Retina (tissue), 1 donor: ENCODE measurements around the gene GRIN2A.
A peak's percentile ranks its signal among the peaks of the same experiment; 100 is the strongest.

Experiments used
- DNase-seq: peaks from one replicate; pipeline ENCODE4 v3.0.0-alpha.2; 2016

GRIN2A gene

DNA sequence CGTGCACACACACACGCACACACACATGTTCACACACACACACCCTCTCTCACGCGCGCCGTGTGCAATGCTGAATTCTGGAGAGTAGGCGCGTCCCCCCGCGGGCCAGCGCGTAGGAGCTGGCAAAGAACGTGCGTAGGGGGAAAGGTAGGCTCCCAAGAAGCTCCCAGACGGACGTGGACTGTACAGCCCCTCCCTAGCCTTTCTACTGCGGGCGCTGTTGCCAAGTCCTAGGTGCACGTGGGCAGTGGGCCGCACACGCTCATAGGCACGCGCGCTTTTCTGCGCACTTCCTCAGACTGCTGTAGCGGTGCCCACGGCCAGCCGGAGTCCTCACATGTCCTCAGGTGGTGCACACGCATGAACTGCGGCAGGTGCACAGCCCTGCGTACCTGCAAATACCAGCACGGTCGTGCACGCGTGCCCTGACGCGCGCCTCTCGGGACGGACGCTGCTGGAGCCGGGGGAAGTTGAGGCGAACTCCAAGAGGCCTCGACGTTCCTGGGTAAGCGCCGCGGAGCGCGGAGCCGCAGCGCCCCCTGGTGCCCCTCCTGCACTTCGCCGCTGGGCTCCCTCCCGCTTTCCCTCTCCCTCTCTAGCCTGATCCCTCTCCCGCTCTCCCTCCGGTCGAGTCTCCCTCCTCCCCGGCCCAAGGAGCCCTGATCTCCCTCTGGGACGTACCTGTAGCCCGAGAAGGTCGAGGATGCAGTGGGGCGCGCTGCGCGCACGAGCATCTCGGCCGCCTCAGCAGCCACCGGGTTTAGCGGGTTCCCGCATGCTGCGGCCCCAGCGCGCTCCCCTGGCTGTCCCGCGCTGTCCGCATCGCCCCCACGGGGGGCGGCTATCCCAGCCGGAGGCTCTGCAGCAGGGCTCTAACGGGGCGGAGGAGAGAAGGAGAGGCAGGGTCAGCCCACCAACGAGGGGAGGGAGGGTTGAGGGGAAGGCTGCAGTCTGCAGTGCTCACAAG is 749 bp downstream of the GRIN2A start:
- peak; percentile 97 for DNase-seq

DNA sequence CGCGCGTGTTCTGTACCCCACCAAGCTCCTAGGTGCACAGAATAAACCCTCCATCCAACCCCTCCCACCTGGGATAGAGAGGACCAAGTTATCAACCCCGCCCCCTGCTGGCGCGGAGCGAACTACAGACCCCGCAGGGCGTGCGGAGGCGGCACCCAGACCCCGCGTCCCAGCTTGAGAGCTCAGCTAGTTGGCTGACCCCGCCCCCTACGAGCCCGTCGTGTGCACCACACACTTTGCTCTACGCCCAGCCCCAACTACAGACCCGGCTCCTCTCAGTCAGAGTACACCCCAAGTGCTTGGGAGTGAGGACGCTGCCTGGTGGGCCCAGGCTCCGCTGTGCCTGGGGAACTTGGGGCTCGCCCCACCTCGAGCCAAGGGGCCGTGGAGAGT is 1.5 kb downstream of the GRIN2A start:
- DNase-seq: peak; percentile 76

DNA sequence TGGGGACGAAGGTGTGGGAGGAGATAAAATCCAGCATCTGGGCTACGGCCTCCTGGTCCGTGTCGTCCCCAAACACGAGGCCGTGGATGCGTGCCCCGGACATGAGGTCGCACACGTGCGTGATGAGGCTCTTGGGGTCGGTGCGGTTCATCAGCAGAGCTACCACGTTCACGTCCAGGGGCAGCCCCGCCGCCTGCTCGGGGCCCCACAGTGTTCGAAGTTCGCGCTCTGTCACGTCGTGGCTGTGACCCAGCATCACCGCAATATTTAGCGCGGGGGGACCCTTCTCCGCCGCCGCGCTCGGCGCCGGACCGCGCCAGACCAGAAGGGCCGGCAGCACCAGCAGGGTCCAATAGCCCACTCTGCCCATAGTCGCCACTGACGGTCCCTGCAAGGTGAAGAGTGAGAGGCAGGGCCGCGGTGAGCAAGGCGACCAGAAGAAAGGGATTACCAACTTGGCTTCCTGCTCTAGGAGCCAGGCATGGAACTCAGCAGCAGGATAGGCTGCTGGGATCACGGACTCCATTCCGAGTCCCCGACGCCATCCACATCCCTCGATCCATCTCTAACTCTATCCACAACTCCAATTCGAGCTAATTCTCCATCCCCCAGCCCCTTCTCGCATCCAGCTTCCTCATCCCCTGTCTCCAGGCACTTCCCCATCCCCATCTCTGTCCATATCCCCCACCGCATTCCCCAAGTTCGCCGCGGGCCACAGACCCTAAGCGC is 2.0 kb downstream of the GRIN2A start:
- peak; percentile 18 for DNase-seq

DNA sequence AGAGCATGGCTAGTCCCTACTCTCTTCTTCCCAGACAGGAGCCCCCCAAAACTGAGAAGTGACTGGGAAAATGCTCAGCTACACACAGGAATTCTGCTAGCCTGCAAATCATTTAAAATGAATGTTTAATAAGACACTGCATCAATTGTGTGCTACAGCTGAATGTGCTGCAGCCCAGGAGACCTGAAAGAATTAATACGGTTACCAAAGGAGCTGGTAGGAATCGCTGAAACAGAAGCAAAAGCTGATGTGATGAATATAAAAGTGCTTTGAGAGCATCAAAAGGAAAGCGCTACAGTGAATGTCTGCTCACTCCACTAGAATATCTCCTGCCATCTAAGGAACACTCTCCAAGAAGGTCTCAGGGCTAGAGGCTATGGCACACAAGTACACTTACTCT is 3.7 kb downstream of the GRIN2A start:
- DNase-seq: no peak

DNA sequence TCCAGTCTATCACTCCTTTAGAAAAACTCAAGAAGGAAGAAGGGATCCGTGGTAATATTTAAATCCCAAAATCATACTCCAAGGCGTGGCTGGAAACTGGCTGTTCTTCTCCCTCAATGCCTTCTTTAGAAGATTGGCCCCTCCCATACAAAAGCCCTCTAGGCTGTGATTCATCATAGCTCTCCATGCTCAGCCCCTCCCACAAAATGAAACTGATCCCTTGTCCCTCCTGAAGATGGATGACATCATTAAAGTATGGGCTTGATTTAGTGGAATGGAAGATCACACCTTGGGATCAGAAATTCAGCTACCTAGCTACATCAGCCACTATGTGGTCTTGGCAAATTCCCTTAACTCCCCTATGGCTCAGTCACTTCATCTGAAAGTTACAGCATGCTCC is 4.1 kb downstream of the GRIN2A start:
- DNase-seq: no peak

DNA sequence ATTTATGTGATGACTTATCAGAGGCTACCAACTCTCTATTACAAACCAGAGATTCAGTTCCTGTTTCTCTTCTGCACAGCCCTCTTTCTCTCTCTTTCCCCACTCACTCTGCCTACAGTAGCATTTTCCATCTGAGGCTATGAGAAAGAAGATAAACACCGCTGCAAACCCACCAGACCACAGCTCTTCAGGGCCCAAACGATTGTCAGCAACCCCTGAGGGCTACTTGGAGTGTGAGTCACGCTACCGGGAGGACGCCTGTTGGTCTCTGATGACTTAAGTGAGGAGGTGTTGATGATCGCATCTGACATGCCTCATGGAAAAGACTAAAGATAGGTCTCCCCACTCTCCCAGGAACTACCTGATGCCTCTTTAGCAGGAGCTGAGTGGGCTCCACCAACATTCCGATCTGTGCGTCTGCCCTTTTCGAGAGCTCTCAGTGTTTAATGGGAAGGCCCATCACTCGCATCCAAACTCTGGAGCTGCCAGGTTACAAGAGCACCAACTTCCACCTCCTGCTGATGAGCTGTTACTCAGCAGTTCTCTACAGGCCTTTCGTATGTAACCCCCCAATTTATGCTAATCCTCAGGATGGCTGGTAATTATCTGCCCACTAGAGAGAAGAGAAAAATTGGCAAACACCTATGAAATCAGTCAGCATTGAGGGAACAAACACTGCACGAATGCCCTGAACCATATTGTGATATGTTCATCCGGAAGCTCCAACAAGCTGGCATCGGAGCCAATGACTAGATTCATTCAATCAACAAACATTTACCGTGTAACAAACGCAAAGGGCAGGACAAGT is 9.2 kb downstream of the GRIN2A start:
- no peak for DNase-seq

DNA sequence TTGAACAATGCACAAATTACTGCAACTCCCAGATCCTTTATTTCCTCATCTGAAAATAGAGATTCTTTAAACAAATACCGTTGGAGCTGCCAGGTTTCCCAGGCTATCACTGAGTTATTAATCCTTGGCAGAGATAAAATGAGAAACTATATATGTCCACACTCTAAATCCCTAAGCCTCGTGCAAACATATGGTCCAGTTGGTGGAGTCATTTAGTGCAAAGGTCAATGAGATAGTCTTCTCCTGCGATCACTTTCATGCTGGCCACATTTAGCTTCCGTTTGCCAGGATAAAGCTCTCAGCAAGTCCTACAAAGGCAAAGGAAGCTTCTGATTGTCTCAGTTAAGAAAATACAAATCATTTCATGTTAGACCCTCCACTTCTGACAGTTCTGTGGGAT is 11.0 kb downstream of the GRIN2A start:
- DNase-seq: no peak

DNA sequence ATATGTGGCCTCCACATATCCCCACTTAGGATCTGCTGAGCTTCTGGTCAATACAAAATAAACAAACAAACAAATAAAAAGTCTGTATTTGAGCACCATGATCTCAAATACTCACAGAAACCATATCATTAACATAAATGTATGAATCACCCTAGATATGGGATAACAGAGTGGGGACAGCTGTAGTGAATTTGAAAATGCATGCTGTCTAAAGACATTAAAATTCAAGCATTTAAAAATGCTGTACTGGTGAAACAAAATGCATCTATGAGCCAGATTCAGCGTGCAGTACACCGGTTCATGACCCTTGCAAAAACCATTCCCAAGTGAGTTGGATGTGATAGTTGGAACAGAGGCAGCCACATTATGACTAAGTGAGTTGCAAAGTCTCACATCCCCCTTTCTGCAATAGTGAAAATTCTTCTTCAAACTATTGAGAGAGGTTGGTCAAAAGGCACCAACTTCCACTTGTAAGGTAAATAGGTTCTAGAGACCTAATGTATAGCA is 12.3 kb downstream of the GRIN2A start:
- DNase-seq: no peak

DNA sequence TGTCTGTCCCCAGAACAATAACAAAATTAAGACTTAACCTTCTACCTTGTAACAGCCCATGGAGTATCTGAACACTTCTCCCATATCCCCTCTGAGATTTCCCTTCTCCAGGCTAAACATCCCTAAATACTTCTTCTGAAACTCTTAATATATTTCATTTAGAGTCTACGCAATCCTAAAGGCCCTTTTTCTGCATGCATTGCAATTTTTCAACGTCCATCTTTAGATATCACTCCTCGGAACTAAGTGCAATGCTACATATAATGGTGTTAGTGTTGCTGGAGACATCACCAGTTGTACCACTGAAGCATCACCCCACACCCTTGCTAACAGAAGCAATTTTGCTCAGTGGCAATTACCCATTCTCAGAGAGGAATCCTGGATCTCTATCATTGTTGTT is 13.2 kb downstream of the GRIN2A start:
- no peak for DNase-seq

DNA sequence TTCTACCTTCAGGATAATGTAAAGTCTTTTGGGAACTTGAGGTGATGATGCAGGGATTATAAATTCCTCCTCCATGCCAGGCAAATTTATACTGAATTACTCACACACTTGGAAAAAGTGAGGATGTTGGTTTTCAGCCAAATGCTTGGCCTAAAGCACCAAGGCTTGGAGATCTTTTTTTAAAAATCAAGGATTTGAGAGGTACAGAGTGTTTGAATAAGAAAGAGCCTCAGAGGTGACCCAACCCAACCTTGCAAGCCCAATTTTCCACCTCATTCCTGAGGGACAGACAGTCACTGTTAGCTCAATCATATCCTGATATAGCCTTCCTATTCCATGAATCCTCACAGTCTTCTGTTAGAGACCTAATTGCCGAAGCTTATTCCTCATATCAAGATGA is 14.0 kb downstream of the GRIN2A start:
- no peak for DNase-seq

DNA sequence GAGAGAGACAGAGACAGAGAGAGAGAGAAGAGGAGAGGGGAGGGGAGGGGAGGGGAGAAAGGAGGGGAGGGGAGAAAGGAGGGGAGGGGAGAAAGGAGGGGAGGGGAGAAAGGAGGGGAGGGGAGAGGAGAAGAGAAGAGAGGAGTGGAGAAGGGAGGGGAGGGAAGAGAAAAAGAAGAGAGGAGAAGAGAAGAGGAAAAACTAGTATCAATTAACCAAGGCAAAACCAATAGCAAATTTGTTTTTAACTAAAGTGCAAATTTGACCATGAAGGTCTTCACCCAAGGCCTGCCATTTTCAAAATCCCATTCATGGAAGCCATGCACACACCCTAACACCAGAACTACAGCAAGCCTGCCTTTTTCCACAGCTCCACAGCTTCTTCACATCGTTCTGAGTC is 16.6 kb downstream of the GRIN2A start:
- no peak for DNase-seq

DNA sequence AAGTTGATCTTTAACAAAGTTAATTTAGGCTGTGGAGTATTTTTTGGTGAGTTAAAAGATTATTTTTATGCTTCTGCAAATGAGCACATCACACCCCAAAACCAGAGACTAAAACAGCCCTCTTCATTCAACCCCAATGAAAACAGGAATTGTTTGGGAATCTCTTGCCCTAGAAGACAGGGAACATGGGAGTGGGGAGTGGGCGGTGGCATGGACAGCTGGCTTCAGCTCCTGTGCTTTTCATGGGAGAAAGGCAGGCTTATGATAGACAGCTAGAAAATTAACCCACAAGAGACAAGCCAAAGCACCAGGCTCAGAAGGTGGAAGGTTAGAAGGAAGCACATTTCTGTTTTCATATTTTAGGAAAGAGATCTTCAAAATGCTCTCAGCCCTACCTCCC is 19.2 kb downstream of the GRIN2A start:
- peak; percentile 14 for DNase-seq

DNA sequence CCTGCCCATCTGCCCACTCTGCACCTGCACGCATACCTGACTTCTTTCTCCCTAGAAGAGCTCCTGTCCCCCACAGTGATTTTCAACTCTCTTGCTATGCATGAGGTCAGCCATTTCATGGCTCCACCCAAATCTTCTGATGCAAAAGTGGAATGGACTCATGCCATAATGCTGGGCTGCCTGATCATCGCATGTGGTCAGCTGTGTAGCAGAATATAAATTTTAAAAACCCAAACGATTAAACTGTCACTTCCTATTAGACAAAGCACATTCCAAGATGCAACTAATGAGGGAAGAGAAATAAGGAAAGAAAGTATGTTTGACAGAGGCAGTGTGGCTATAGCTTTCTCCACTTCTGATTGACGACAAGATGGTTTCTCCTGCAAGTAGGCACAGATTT is 26.1 kb downstream of the GRIN2A start:
- no peak for DNase-seq

DNA sequence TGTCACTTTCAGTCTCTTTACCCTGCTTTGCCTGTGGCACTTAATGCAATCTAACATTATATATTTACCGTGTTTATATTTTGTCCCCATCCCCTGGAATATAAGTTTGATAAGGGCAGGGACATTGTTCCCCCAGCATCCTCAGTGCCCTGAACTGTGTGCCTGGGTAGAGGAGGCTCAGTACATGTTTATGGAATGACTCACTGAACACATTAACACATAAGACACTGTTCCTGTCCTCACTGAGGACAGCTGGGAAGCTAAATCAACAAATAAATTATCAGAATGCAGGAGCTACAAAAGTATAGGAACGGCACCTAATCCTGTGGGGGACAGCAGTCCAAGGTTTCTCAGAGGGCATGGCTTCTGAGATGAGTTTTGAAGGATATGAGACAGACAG is 27.8 kb downstream of the GRIN2A start:
- no peak for DNase-seq

DNA sequence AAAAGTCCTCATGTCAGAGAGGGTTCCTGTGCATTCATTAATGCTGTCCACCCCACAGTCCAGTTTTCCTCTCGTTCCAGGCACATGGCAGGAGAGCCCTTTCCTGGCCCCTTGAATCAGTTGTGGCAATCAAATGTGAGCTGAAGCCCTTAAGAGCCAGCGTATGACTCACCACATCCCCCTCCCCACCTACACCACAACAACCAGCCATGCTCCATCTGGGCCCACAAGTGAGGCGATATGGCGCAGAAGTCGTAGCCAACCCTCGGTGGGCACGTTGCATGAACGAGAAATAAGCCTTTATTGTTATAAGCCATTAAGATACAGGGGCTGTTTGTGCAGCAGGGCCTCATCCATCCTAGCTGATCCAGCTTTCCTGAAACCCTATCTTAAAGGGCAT is 28.2 kb downstream of the GRIN2A start:
- DNase-seq: no peak

DNA sequence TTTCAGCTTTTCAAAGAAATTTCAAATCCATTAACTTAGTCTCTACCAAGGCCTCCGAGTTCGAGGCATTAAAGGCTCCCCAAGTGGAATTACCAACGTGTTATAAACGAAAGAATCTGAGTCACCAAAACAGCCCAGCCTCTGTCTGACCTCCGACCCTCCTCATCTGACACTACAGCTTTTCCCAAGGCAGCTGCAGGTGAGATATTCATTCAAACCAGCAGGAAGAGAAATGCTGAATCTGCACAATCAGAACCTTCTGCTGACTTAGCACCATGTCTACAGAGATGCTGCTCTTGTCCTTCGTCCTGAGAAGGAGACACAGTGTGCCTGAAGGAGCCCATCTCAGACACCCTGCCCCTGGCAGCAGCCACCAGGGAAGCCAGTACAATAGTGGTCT is 30.5 kb downstream of the GRIN2A start:
- DNase-seq: no peak

DNA sequence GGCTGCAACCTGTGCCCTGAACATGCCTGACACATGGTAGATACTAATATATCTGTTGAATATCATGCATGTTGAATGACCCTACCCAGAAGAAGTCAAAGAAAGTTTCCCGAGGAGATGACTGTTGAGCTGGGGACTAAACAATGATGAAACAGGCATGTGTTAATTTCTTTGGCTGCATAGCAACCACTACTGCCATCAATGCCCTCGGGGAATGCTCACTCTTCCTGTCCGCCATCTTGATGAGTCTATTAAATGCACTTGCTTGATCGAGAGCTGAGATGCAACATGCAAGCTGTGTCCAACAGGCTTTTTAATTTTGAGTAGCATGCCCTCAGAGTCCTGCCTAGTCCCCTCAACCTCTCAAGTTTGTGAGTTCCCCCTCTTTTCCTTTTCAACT is 31.3 kb downstream of the GRIN2A start:
- no peak for DNase-seq

DNA sequence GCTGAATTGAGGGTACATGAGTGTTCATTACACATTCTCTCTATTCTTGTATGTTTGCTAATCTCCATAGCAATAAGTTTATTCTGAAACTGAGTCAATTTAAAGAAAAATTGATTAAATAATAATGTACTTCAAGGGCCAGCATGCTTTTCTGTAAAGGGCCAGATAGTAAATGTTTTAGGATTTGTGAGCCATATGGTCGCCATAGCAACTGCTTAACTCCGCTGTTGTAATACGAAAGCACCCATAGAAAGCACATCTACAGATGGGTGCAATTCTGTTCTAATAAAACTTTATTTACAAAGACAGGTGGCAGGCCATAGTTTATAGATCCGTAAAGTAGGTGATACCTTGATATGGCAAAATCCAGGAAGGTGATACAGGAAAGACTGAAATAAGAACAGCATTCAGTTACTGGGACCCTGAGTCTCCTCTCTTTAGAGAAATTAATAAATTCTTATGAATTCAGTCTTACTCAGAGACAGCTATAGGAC is 36.6 kb downstream of the GRIN2A start:
- no peak for DNase-seq

DNA sequence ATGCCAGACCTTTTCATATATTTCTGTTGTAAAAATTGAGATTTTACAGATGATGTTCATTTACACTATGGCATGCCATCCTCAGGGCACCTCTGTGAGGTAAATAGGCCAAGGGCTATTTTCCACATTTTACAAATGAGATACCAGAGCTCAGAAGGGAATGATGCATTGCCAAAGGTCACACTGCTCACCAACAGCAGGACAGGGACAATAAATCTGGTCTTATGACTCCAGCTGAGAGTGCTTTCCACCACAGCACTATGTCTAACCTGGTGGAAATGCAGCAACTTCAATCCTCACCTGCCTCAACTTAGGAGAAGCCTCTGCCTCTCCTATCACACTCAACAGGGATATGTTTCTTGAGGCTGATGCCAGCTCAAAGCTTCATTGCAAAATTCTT is 40.6 kb downstream of the GRIN2A start:
- DNase-seq: no peak

DNA sequence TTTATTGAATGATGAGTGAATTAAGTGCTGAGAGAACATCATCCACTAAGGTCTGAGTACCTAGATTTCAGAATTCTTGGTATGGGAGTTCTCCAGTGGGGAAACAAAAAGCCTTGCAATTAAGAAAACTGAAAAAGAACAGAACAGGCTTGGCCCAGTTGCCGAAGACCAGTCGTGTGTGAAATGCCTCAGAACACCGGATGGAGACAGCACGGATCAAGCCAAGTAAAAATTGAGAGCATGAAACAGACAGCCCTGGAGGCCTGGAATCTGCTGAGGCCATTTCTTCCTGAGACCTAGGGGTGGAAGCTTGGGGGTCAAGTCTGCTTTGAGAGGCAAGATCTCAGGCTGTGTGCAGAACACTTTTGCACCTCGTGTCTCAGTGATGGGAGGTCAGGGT is 43.3 kb downstream of the GRIN2A start:
- no peak for DNase-seq

DNA sequence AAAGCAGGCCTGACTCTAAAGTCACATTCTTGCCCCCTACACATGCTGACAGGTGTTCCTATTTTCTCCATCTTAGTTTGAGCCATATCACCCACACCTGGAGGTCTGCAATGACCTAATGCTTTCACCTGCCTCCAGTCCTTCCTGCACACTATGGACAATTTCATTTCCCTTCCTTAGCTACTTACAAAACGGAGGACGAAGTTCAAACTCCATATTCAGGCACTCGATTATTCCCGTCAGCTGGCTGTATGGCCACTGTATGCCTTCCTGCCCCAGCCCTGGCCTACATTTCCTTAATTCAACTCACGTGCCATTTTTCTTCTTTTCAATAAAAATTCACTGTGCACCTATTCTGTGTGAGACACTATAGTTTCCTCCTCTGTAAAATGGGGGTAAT is 44.9 kb downstream of the GRIN2A start:
- no peak for DNase-seq

DNA sequence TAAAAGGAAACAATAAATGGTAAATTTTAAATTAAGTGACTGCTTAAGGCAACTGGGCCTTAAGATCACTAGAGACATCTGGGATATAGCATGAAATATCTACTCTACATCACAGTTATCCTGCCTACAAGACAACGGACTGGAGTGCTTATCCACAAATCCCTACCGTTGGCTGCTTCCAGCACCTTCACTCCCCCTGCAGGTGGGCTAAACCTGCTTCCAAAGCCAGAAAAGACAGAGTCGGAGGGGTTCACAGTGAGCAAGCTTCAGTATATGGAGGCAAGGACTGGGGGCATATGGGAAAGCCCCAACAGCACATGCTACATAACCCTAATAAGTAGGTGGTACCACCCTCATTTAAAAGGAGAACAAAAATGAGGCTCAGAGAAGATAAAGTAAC is 45.3 kb downstream of the GRIN2A start:
- no peak for DNase-seq

DNA sequence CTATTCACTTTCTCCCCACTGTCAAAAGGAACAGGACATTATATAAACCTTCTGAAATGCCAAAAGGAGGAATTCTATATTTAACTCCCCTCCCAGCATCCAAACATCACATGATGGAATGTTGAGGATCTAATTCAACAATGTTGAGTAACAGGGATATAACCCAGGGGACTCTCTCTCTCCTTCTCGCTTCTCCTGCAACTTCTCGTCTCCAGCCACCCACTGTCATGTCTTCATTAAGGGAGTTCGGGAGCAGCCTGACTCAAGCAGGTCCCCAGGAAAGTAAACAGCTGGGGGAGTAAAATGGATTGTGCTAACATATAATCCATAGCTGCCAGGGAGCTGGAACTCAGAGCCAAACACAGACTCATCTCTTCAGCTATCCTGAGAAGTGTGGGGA is 51.7 kb downstream of the GRIN2A start:
- no peak for DNase-seq
